Measurements from ENCODE around the gene ROBO2.

Gene ROBO2

DNA sequence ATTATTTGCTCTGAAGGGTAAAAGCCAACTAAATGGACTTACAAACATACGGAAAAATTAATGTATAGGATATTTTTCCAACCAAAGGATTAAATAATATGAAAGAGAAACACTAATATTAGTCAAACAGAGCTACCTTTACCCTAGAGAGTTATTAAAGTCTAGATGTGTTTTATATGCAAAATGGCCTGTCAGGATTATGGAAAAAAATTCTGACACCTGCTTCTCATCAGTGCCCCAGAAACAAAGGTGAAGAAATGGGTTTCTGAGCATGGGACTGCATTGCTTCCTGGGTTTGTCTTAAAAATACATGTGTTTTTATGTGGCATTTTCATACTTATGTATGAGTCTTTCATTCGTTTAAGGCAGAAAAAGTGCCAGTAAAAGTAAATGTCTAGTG lies 148.3 kb downstream of the ROBO2 start:
- TF ChIP-seq, protein P1, sequence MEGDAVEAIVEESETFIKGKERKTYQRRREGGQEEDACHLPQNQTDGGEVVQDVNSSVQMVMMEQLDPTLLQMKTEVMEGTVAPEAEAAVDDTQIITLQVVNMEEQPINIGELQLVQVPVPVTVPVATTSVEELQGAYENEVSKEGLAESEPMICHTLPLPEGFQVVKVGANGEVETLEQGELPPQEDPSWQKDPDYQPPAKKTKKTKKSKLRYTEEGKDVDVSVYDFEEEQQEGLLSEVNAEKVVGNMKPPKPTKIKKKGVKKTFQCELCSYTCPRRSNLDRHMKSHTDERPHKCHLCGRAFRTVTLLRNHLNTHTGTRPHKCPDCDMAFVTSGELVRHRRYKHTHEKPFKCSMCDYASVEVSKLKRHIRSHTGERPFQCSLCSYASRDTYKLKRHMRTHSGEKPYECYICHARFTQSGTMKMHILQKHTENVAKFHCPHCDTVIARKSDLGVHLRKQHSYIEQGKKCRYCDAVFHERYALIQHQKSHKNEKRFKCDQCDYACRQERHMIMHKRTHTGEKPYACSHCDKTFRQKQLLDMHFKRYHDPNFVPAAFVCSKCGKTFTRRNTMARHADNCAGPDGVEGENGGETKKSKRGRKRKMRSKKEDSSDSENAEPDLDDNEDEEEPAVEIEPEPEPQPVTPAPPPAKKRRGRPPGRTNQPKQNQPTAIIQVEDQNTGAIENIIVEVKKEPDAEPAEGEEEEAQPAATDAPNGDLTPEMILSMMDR (IDR thresholded peaks at IDR 0.05; ENCODE audit: low read depth, low read length), result no peak
- DNase-seq (ENCODE audit: extremely low read depth, low read depth), result no peak

DNA sequence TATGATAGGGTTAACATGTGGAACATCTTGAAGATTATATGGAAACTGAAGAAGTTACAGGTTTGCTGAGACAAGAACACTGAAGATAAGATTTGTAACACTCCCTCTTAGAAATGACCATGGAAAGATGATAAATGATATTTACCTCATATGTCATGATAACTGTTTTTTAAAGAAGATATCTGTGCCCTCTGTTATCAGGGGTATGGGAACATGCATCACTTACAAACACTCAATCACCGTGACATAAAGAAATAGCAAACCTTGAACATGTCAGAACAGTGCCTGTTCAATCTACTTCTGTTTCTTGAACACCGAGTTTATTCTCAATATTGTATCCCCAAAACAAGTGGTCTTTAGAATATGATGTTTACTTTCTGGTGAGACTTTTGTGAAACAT lies 149.4 kb downstream of the ROBO2 start:
- TF ChIP-seq, protein P1 (IDR thresholded peaks at IDR 0.05; ENCODE audit: low read depth, low read length), result no peak
- no peak for DNase-seq (ENCODE audit: extremely low read depth, low read depth)

DNA sequence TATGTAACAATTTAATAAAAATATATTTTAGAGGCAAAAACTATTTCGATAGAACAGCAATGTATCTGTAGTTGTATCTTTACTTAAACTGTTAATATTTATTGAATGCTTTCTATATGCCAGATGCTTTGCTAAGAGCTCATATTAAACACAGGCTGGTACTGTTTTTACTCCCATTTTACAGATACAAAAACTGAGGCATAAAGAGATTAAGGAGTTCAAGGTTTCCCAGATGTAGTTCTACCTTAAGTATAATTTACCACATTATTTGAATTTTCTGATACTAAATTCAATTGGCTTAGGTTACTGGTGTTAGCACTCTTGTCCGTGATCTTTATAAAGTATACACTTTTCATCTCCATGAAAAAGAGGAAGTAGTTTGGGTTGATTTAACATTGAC lies 149.8 kb downstream of the ROBO2 start:
- no peak for DNase-seq (ENCODE audit: extremely low read depth, low read depth)
- TF ChIP-seq, protein P1 (IDR thresholded peaks at IDR 0.05; ENCODE audit: low read depth, low read length), result no peak

DNA sequence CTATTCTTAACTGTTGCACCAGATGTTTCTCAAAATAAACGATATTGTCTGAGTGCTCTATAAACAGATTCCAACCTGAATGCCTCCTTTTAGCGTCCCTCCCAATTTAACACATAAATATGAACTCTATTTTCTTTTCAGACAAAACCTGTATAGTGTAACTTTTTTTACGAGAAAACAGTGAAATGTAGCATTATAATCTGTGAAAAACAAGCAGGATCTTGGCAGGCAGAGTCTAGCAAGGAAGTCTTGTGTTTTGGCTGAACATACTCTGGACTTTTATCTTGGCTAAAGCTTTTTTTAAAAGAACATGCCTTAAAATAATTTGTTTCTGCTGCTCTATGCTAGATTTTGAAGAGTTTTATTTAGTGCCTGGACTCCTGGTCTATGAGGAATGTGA lies 150.5 kb downstream of the ROBO2 start:
- TF ChIP-seq, protein P1 (IDR thresholded peaks at IDR 0.05; ENCODE audit: low read depth, low read length), result no peak
- no peak for DNase-seq (ENCODE audit: extremely low read depth, low read depth)

DNA sequence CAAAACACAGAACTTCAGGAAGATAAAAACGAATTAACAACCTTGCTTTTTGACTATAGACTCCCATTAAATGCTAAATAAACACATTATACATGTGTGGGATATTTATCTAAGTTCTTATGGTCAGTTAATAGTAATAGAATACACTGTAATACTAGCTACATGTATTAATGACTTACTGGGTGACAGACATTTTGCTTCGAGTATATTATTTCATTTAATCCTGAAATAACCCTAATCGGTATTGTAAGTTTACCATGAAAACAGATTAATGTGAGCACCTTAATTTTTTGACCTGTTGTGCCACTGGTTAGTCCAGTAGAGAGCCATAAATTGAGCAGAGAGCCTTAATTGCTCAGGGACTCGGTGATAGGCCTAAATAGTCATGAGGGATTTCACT lies 151.1 kb downstream of the ROBO2 start:
- no peak for DNase-seq (ENCODE audit: extremely low read depth, low read depth)
- TF ChIP-seq, protein P1 (IDR thresholded peaks at IDR 0.05; ENCODE audit: low read depth, low read length), result no peak

DNA sequence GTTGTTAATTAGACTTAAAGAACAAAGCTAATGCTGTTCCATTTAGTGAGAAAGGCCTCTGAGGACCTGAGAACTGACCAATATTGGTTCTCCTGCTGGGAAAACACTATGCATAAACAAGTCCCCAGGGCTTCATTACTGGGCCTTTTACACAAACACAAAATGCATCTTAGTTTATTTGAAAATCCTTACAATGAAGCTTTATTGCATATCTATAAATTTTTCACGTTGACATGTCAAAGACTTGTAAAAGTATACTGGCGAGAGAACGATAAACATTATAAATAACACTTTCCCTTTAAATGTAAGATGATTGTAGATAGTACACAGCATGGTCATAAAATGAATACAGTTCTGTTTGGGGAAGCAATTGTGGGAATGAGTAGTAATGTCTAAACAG lies 151.7 kb downstream of the ROBO2 start:
- no peak for DNase-seq (ENCODE audit: extremely low read depth, low read depth)
- TF ChIP-seq, protein P1 (IDR thresholded peaks at IDR 0.05; ENCODE audit: low read depth, low read length), result no peak

DNA sequence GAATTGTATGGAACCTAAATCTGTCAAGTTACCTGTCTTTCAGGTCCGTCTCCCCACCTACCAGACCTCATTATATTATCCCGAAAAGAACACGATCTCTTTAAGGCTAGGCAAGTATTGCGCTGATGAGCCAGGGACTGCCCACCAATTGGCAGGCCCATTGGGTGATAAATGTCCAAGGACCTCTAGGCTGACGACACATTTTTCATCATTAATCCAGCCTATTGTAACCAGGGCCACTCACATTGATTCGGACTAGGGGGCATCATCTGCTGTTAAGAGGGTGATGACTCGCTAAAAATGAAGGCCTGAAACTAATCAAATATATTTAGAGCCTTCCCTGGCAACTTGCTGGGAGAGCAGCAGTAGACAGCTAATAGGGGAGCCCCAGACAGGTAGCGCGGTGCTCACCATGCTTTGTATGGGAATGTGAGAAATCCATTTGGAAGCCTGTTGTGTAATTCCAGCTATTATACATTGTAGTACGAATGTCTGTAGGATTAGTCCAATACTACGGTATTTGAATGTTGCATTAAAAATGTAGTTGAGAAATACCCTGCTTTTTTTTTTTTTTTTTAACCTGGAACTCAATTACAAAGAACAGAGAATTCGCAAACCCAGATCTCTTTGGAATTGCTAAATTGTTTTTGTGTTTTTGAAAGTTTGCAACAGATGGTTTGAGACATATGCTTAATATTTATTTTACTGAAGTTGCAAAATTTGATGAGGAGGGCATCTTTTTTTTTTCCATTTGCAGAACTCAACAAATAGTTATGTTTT lies 156.1 kb downstream of the ROBO2 start:
- TF ChIP-seq, protein P1 (IDR thresholded peaks at IDR 0.05; ENCODE audit: low read depth, low read length), result no peak
- DNase-seq (ENCODE audit: extremely low read depth, low read depth), result peak; percentile 12

Measured in AG09319 (cell line).